MM.1S (cell line): Measurements from ENCODE around the gene EHF.

ENCODE experiments used
- DNase-seq: peaks from one replicate; pipeline ENCODE4 v3.0.0-alpha.2; 2015
- H2AFZ ChIP-seq: fragments of 300-600 bp; sonication (generic); 2 replicates; pipeline ENCODE4 v1.6.0; 2016; ENCODE audit warnings: antibody characterized with exemption, low read length
- H3F3A ChIP-seq: fragments of 300-600 bp; sonication (generic); 2 replicates; pipeline ENCODE4 v1.6.1; 2016; ENCODE audit warnings: mild to moderate bottlenecking, antibody characterized with exemption, low read length, moderate library complexity, mixed read lengths; ENCODE audit not compliant: insufficient read depth
- H3K27ac ChIP-seq: fragments of 300-600 bp; sonication (generic); 2 replicates; pipeline ENCODE4 v1.5.1; 2016; ENCODE audit warnings: mild to moderate bottlenecking, low read length
- H3K27me3 ChIP-seq: fragments of 300-600 bp; sonication (generic); replicated peaks from 2 replicates; pipeline ENCODE4 v1.6.0; 2016; ENCODE audit warnings: low read length; ENCODE audit not compliant: insufficient read depth
- H3K36me3 ChIP-seq: fragments of 300-600 bp; sonication (generic); replicated peaks from 2 replicates; pipeline ENCODE4 v1.6.1; 2016; ENCODE audit warnings: mild to moderate bottlenecking, low read length, mixed read lengths; ENCODE audit not compliant: insufficient read depth
- H3K4me1 ChIP-seq: fragments of 300-600 bp; sonication (generic); 2 replicates; pipeline ENCODE4 v1.6.1; 2016; ENCODE audit warnings: low read length, mixed read lengths
- H3K4me2 ChIP-seq: fragments of 300-600 bp; sonication (generic); 2 replicates; pipeline ENCODE4 v1.6.0; 2016; ENCODE audit warnings: low read depth, low read length
- H3K4me3 ChIP-seq: fragments of 300-600 bp; sonication (generic); 2 replicates; pipeline ENCODE4 v1.5.1; 2016; ENCODE audit warnings: low read length, mixed read lengths
- H3K79me2 ChIP-seq: fragments of 300-600 bp; sonication (generic); 2 replicates; pipeline ENCODE4 v1.6.1; 2016; ENCODE audit warnings: mixed run types, low read length, mixed read lengths
- H3K9ac ChIP-seq: fragments of 300-600 bp; sonication (generic); 2 replicates; pipeline ENCODE4 v1.6.1; 2016; ENCODE audit warnings: low read length, mixed read lengths
- H3K9me2 ChIP-seq: fragments of 300-600 bp; sonication (generic); replicated peaks from 2 replicates; pipeline ENCODE4 v1.6.1; 2016; ENCODE audit warnings: mild to moderate bottlenecking, low read length, mixed read lengths; ENCODE audit not compliant: insufficient read depth
- H3K9me3 ChIP-seq: fragments of 300-600 bp; sonication (generic); replicated peaks from 2 replicates; pipeline ENCODE4 v1.6.1; 2016; ENCODE audit warnings: mild to moderate bottlenecking, low read length, mixed read lengths; ENCODE audit not compliant: insufficient read depth
- H4K20me1 ChIP-seq: fragments of 300-600 bp; sonication (generic); 2 replicates; pipeline ENCODE4 v1.6.1; 2016; ENCODE audit warnings: mild to moderate bottlenecking, low read length, moderate library complexity, mixed read lengths; ENCODE audit not compliant: insufficient read depth
- CTCF ChIP-seq: fragments of 300-600 bp; sonication (generic); IDR thresholded peaks from 2 replicates; pipeline ENCODE4 v1.5.1; 2016; ENCODE audit warnings: antibody characterized with exemption, low read length, mixed read lengths
- EZH2 ChIP-seq: fragments of 300-600 bp; sonication (generic); optimal IDR thresholded peaks from 2 replicates; pipeline ENCODE3; 2017; ENCODE audit warnings: low read depth, mild to moderate bottlenecking, antibody characterized with exemption, low read length, mixed read lengths
- EZH2phosphoT487 ChIP-seq: fragments of 300-600 bp; sonication (generic); IDR thresholded peaks from 2 replicates; pipeline ENCODE4 v1.6.1; 2018; ENCODE audit warnings: antibody characterized with exemption, low read length

EHF gene

GRCh38 chr11:34707462-34707840 is 86.6 kb downstream of the EHF start:
- peak; percentile 87 for DNase-seq

More at GRCh38 chr11:34707462-34707840, 86.6 kb downstream of the EHF start:
- Histone ChIP-seq H2AFZ (peak overlapping the region; percentile 37; the same call in 1 of the 2 replicates), H4K20me1 (no peaks in the 10 kb centered on the region), H3K36me3 (no peaks in the 10 kb centered on the region), H3K27me3 (no peaks in the 10 kb centered on the region), H3K79me2 (no peaks in the 10 kb centered on the region), H3K4me2 (no peak overlapping the region), H3K9ac (no peak overlapping the region), H3F3A (peaks cover 7% of the 10 kb centered on the region; the same call in 1 of the 2 replicates), H3K4me1 (peaks cover 13% of the 10 kb centered on the region), H3K9me3 (no peaks in the 10 kb centered on the region; the same call in 1 of the 2 replicates), H3K27ac (peak overlapping the region; percentile 60; the same call in 1 of the 2 replicates), H3K4me3 (no peak overlapping the region), H3K9me2 (no peaks in the 10 kb centered on the region)
- TF ChIP-seq CTCF (no peak), EZH2 (no peak), EZH2phosphoT487 (no peak)
